ENCODE results near the gene TIMM22. TPM values are rescaled to one million over a fixed set of nuclear protein-coding genes. Genes with fewer than 3 reads are reported as not detected.

Gene TIMM22
- total and polyA plus RNA-seq, 2 of the 4 experiments (the other 2 are of a cell fraction), result 12.7 to 12.9 TPM

GRCh38 chr17:1003972-1004768, 7.2 kb downstream of the TIMM22 start (continued):
- no peak for TF ChIP-seq USF2 (IDR thresholded peaks at IDR 0.05; ENCODE audit: low read depth, low read length)

- Histone ChIP-seq H3K9me3 (ENCODE audit: control insufficient read depth, insufficient read depth, low read length) (no peaks in the 10 kb centered on the region), H2AK9ac (replicated peaks; ENCODE audit: low read depth, low read length, poor library complexity) (no peak overlapping the region), H3K4ac (ENCODE audit: low read depth, low read length) (peak overlapping the region; percentile 9; the same call in 1 of the 2 replicates), H3K79me1 (ENCODE audit: low read depth in 1 of 2, low read length in 2 of 2) (peaks cover 9 to 45% of the 10 kb centered on the region in 2 experiments; a peak in 2 of 4 replicates), H3K56ac (ENCODE audit: extremely low read depth, insufficient read depth, low read length) (no peak overlapping the region), H4K91ac (ENCODE audit: insufficient read depth, low read depth, low read length) (no peak overlapping the region), H4K20me1 (ENCODE audit: insufficient read depth, low read length) (peaks cover 54% of the 10 kb centered on the region), H2AFZ (replicated peaks; ENCODE audit: low read length, poor library complexity) (no peak overlapping the region), H3K23ac (ENCODE audit: low read depth, low read length) (no peak overlapping the region), H3K27me3 (ENCODE audit: control insufficient read depth, insufficient read depth, low read length) (no peaks in the 10 kb centered on the region), H4K8ac (ENCODE audit: low read depth in 2 of 2, low read length in 2 of 2) (no peak overlapping the region), H2AK5ac (ENCODE audit: low read depth, low read length) (0 out of 2 replicates have a peak overlapping the region, but pooled peaks have one; percentile 16), H3K4me1 (ENCODE audit: control insufficient read depth, insufficient read depth, low read length) (peaks cover 44% of the 10 kb centered on the region), H3K4me2 (ENCODE audit: low read depth, low read length) (no peak overlapping the region), H3K36me3 (ENCODE audit: control insufficient read depth, insufficient read depth, low read length) (peaks cover 59% of the 10 kb centered on the region), H3K18ac (ENCODE audit: low read depth, low read length) (no peak overlapping the region), H2BK15ac (ENCODE audit: low read depth, low read length) (no peak overlapping the region; the same call in 2 of the 3 replicates), H2BK120ac (ENCODE audit: low read depth, low read length) (no peak overlapping the region), H3K27ac (ENCODE audit: insufficient read depth, low read length) (no peak overlapping the region), H2BK20ac (ENCODE audit: low read depth, low read length) (no peak overlapping the region), H3K14ac (replicated peaks; ENCODE audit: low read depth, low read length) (no peak overlapping the region), H3K9ac (ENCODE audit: low read depth, low read length) (no peak overlapping the region), H2BK5ac (ENCODE audit: low read depth, low read length, poor library complexity, severe bottlenecking) (no peak overlapping the region), H3K4me3 (ENCODE audit: insufficient read depth, low read depth, low read length) (no peak overlapping the region), H4K5ac (ENCODE audit: low read depth, low read length) (no peak overlapping the region), H3K9me1 (ENCODE audit: insufficient read depth, low read length) (peaks cover 23% of the 10 kb centered on the region)
- BruUV-seq (replicated peaks), result no TSS peak
- in situ Hi-C loops (cut with MboI; ENCODE audit: low sequenced_read_pairs) (no loop called here), dilution Hi-C loops (cut with HindIII; ENCODE audit: low sequenced_read_pairs, unreplicated experiment) (no loop called here), intact Hi-C loops (cut with micrococcal nuclease) (no loop called here)
- ChIA-PET CTCF (no interaction called here), POLR2A (ENCODE audit: unreplicated experiment) (no interaction called here)
- DNase-seq, result no peak
- no peak for ATAC-seq (ENCODE audit: low read depth)
- TF ChIP-seq ELK1 (IDR thresholded peaks at IDR 0.05; ENCODE audit: borderline replicate concordance, low read depth, low read length) (no peak), FOS (IDR thresholded peaks at IDR 0.05; ENCODE audit: low read depth, low read length) (no peak), RCOR1 (IDR thresholded peaks at IDR 0.05; ENCODE audit: insufficient replicate concordance, low read length) (no peak), RAD21 (IDR thresholded peaks at IDR 0.05; ENCODE audit: low read length) (no peak), BHLHE40 (IDR thresholded peaks at IDR 0.05; ENCODE audit: low read depth, low read length) (no peak), MXI1 (IDR thresholded peaks at IDR 0.05; ENCODE audit: borderline replicate concordance, low read depth, low read length) (no peak), USF2 (IDR thresholded peaks at IDR 0.05; ENCODE audit: low read depth, low read length) (no peak)
- WGBS, 2 experiments (ENCODE audit: extremely low coverage in 2 of 2, insufficient read length in 1 of 2), result 80% methylated on average over 3 of the region's 13 CpGs; no CpG with 5 or more reads in 1 of the 2 experiments
These were observed 7.9 kb downstream of the TIMM22 start for GRCh38 chr17:1004769-1005295.
